ENCODE measurements around the gene HSPA1L.

The HSPA1L gene

GRCh38 chr6:31784098-31784925 lies 30.8 kb downstream of the HSPA1L start:
- TF ChIP-seq, protein P1, sequence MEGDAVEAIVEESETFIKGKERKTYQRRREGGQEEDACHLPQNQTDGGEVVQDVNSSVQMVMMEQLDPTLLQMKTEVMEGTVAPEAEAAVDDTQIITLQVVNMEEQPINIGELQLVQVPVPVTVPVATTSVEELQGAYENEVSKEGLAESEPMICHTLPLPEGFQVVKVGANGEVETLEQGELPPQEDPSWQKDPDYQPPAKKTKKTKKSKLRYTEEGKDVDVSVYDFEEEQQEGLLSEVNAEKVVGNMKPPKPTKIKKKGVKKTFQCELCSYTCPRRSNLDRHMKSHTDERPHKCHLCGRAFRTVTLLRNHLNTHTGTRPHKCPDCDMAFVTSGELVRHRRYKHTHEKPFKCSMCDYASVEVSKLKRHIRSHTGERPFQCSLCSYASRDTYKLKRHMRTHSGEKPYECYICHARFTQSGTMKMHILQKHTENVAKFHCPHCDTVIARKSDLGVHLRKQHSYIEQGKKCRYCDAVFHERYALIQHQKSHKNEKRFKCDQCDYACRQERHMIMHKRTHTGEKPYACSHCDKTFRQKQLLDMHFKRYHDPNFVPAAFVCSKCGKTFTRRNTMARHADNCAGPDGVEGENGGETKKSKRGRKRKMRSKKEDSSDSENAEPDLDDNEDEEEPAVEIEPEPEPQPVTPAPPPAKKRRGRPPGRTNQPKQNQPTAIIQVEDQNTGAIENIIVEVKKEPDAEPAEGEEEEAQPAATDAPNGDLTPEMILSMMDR (IDR thresholded peaks at IDR 0.05; ENCODE audit: unreplicated experiment in 3 of 3) = no peak
- no peak overlapping the region for H3K27ac Mint-ChIP-seq
- H3K27me3 Mint-ChIP-seq (ENCODE audit: low read depth) = no peaks in the 10 kb centered on the region
- no peak overlapping the region for H3K4me3 Mint-ChIP-seq
- no peaks in the 10 kb centered on the region for H3K9me3 Mint-ChIP-seq
- no peaks in the 10 kb centered on the region for H3K4me1 Mint-ChIP-seq
- H3K36me3 Mint-ChIP-seq (ENCODE audit: low read depth) = peaks cover 33% of the 10 kb centered on the region

- H3K36me3 Mint-ChIP-seq (ENCODE audit: low read depth) = peaks cover 33% of the 10 kb centered on the region
- H3K9me3 Mint-ChIP-seq = no peaks in the 10 kb centered on the region
- no peak overlapping the region for H3K4me3 Mint-ChIP-seq
- no peaks in the 10 kb centered on the region for H3K4me1 Mint-ChIP-seq
- no peaks in the 10 kb centered on the region for H3K27me3 Mint-ChIP-seq (ENCODE audit: low read depth)
- TF ChIP-seq, protein P1 (IDR thresholded peaks at IDR 0.05; ENCODE audit: unreplicated experiment in 3 of 3) = no peak
- no peak overlapping the region for H3K27ac Mint-ChIP-seq
Measured at GRCh38 chr6:31782126-31782855, 32.8 kb downstream of the HSPA1L start.

DNA sequence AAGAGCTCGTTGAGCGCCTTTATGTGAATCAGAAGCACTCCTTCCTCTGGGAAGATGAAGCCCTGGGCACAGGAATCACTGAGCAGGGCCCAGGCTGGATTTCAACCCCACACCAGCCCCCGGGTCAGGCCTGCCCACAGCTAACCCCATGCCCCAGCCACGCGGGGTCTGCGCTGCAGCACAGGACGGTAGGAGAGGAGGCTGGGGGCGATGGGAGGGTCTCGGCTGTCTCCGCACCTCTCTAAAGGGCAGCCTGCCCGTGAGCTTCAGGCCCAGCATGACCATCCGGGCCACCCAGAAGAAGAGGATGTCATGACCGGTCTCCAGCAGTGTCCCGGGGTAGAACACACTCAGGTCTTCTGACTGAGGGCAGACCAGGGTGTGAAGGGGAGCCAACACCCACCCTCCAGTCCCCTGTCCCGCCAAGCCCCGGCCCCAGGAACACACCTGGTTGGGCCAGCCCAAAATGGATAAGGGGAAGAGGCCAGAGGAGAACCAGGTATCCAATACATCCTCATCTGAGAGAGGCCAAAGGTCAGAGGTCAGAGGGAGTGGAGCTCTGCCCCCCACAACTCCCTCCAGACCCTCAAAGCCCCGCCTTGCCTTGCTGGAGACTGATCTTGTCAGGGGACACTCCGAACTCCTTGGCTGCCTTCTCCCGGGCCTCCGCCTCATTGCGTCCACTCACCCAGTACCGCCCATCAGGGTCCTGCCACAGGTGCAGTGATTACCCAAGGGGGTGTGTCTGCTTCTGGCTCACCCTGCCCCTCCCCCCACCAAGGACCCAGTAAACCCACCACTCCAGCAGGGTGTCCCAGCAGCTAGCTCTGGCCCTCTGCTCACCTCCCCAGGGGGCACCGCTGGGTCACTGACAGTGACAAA lies 33.6 kb downstream of the HSPA1L start:
- Mint-ChIP-seq H3K27ac (no peak overlapping the region), H3K36me3 (ENCODE audit: low read depth) (peaks cover 29% of the 10 kb centered on the region), H3K4me1 (no peaks in the 10 kb centered on the region), H3K4me3 (no peak overlapping the region), H3K27me3 (ENCODE audit: low read depth) (no peaks in the 10 kb centered on the region), H3K9me3 (no peaks in the 10 kb centered on the region)
- TF ChIP-seq, protein P1 (IDR thresholded peaks at IDR 0.05; ENCODE audit: unreplicated experiment in 3 of 3) = no peak

GRCh38 chr6:31780507-31781243 lies 34.4 kb downstream of the HSPA1L start:
- peak overlapping the region in 1 of 3 experiments; percentile 25 for H3K27ac Mint-ChIP-seq
- no peaks in the 10 kb centered on the region for H3K27me3 Mint-ChIP-seq (ENCODE audit: low read depth)
- no peak overlapping the region for H3K4me3 Mint-ChIP-seq
- TF ChIP-seq, protein P1 (IDR thresholded peaks at IDR 0.05; ENCODE audit: unreplicated experiment in 3 of 3) = no peak
- no peaks in the 10 kb centered on the region for H3K9me3 Mint-ChIP-seq
- no peaks in the 10 kb centered on the region for H3K4me1 Mint-ChIP-seq
- peaks cover 29% of the 10 kb centered on the region for H3K36me3 Mint-ChIP-seq (ENCODE audit: low read depth)

DNA sequence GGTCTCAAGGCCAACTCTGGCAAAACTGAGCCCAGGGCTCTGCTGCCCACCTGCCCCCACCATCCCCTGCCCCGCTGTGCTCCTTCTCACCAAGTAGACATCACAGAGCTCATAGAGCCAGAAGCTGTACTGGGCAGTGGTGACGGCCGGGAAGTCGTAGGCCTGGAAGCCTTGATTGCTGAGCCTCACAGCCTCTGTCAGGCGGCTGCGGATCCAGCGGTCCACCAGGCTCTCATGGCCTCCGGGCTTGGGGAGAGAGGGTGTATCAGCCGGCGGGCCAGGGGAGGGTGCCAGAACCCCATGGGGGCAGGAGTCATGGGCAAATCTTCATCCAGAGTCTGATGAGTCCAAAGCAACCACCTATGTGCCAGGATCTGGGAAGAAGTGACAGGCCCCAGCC lies 35.2 kb downstream of the HSPA1L start:
- TF ChIP-seq, protein P1 (IDR thresholded peaks at IDR 0.05; ENCODE audit: unreplicated experiment in 3 of 3) = no peak
- Mint-ChIP-seq H3K27ac (no peak overlapping the region), H3K27me3 (ENCODE audit: low read depth) (no peaks in the 10 kb centered on the region), H3K9me3 (no peaks in the 10 kb centered on the region), H3K36me3 (ENCODE audit: low read depth) (peaks cover 26% of the 10 kb centered on the region), H3K4me3 (no peak overlapping the region), H3K4me1 (no peaks in the 10 kb centered on the region)

All from nephron (organoid).